PC-3 (cell line): ENCODE data around the gene SLC17A5.

Experiments
- CTCF ChIP-seq: fragments of 300-600 bp; sonication (generic); conservative IDR thresholded peaks from 2 replicates; pipeline ENCODE4 v1.5.1; 2017; ENCODE audit warnings: antibody characterized with exemption, low read depth, mild to moderate bottlenecking, low read length
- EZH2 ChIP-seq: fragments of 300-600 bp; sonication (generic); IDR thresholded peaks from one replicate; pipeline ENCODE4 v1.6.1; 2017; ENCODE audit warnings: antibody characterized with exemption, mild to moderate bottlenecking, low read length; ENCODE audit not compliant: unreplicated experiment

- TF ChIP-seq CTCF = peak; percentile 52
- no peak for TF ChIP-seq EZH2
Observed at GRCh38 chr6:73580247-73581149, 73.3 kb downstream of the SLC17A5 start.
